HL-60/S4 treated with phorbol 12-myristate 13-acetate at 8.2 ng/mL for 4 days and 3 days (cell line): ENCODE results near the gene PDZD7.

Source experiments
- in situ Hi-C: fragments of 300-500 bp; cut with MboI; formaldehyde crosslinking; loops from 2 replicates; pipeline ENCODE4 v1.15.0; 2022; ENCODE audit warnings: low sequenced_read_pairs

The PDZD7 gene

DNA sequence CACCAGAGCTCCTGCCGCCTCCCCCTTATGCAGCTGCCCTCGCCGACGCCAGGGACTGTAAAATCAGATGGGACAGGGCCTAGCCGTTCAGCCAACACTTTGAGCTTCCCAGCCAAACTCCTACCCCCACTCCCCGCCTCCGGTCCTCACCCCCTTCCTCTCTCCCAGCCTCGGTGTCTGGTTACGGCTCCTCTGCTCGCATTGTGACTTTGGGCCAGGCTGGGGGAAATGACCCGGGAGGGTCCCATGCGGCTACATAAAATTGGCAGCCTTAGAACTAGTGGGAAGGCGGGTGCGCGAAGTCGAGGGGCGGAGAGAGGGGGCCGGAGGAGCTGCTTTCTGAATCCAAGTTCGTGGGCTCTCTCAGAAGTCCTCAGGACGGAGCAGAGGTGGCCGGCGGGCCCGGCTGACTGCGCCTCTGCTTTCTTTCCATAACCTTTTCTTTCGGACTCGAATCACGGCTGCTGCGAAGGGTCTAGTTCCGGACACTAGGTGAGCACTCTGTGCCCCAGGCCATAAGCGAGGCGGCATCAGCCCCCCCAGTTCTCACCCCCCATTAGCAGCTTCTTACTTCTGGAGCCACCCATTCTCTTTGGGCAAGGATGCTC is 30.8 kb upstream of the PDZD7 start, which contains the start of gene KAZALD1:
Gene KAZALD1, plus strand, starts transcription at position 366 of the 608 bp plus-strand sequence. CDS start 604 bp downstream, outside the sequence.
- in situ Hi-C loops: no loop called here

DNA sequence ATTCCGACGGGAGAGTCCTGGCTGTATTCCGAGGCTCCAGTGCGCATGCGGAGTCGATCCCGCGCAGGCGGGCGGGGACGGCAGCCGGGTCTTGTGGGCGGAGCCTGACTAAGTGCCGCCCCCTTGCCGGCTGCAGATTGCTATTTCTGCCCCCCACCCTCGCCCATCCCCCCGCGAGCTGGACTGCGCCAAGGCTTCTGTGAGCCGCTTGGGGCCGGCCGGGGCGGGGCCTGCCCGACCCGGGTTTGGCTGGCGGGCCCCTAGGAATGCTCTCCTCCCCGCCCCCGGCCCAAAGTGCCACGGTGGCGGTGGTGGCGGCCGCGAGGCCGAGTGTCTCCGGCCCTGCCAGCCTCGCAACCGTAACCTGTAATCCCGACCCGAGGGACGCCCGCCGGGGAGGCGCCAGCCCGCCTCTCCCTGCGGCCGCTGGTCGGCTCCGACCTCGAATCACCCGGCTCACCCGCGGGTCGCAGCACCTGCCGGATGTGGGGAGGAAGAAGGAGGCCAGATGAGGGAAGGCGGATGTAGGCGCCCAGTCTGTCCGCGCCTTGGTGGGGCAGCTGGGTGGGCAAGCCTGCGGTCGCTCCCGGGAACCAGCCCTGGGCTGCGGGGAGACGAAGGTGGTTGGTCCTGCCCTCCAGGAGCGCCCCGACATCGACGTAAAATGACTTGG is 30.2 kb upstream of the PDZD7 start:
- in situ Hi-C loops: no loop called here

DNA sequence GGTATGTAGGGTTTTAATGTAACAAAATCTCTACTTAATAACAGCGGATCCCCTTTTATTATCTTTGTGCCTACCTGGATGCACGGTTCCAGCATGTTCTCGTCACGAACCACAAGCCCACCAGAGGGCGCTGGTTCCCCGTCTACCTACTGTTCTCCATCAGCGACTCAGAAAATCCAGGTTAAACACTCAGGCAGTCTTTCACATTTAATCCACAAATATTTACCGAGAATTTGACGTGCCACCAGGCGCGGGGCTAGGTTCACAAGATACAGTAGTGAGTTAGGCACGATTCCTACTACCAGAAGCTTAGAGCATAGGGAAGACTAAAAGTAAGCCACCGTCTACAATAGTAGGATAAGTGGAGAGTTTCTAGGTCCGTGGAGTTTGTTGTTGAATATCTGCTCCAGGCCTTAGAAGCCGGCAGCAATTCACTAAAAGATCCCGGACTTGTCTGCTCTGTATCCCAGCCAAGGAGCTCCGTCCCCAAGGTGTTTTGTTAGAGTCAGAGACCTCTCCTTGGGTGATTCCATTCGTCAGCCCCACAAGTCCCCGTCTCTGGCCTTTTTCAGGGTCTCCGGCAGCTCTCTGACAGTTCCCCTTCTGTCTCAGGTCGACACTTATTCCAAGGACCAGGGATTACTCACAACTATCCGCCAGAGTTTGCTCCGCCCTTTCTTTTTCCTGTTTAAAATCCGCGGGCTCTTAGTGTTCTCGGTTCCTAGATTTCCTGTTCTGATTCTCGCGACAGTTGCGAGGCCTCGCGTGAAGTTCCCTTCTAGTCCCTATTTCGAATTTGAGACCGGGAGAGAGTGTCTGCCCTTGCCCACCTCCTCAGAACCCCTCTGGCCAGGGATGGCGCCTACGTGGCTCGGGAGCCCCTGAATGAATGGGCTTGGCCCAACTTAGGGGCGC is 29.4 kb upstream of the PDZD7 start:
- in situ Hi-C loops: no loop called here

DNA sequence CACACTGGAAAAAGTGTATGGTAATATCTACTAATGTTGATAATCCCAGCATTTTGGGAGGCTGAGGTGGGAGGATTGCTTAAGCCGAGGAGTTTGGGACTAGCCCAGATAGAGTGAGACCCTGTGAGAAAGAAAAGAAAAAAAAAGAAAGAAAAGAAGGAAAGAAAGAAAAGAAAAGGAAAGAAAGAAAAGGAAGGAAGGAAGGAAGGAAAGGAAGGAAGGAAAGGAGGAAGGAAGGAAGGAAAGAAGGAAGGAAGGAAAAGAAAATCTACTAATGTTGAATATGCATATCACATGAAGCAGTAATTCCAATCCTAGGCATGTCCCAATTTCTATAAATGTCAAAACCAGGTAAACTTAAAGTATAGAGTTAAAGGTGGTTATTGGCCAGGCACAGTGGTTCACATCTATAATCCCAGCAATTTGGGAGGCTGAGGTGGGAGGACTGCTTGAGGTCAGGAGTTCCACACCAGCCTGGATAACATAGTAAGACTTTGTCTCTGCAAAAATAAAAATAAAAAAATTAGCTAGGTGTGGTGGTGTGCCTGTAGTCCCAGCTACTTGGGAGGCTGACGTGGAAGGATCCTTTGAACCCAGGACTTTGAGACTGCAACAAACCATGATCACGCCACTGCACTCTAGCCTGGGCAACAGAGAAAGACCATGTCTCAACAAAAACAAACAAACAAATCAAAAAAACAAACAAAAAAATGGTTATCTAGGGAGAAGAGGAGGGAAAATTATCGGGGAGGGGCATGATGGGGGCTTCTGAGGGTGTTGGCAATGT is 25.6 kb upstream of the PDZD7 start:
- in situ Hi-C loops: no loop called here

DNA sequence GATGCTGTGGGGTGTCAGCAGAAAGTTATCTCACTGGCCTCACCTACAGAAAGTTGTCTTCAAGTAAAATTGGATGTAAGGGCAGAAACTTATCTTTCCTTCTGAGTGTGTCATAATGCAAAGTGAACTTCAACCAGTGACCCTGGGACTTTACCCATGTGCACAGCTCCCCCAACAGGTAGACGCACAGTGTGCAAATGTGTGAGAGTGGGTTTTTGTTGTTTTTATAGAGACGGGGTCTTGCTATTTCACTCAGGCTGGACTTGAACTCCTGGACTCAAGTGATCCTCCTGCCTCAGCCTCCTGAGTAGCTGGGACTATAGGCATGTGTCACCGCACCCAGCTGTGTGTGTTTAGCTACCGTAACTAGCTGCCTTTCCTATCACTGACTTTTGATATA is 24.5 kb upstream of the PDZD7 start:
- in situ Hi-C loops: no loop called here

DNA sequence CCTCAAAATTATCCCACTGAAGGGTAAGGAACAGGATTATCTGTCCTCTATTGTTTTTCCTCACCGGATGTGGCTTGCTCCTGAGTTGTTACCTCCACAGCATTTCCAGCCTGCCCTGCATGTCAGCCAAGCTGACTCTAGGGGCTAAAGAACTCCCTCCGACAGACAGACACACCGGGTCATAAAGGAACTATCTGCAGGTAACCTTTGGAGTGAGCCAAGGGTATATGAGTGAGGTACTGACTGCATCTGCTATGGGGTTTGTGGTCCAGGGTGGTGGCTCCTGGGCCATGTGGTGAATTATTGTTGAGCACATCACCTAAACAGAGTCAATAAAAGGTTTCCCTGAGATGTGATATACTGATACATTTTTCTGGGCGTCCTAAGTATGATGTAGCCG is 23.9 kb upstream of the PDZD7 start:
- in situ Hi-C loops: no loop called here

DNA sequence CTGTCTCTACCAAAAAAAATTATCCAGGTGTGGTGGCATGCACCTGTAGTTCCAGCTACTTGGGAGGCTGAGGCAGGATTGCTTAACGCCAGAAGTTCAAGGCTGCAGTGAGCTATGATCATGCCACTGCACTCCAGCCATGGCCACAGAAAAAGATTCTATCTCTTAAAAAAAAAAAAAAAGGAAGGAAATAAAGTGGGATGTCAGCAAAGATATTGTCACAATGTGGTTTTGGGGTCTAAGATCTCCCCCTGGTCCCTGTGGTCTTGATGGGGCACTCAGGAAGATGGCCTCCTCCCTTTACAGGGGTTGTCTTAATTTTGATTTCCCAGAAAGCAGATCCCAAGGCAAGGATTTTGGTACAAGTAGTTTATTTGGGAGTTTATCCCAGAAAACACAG is 23.4 kb upstream of the PDZD7 start:
- in situ Hi-C loops: no loop called here

DNA sequence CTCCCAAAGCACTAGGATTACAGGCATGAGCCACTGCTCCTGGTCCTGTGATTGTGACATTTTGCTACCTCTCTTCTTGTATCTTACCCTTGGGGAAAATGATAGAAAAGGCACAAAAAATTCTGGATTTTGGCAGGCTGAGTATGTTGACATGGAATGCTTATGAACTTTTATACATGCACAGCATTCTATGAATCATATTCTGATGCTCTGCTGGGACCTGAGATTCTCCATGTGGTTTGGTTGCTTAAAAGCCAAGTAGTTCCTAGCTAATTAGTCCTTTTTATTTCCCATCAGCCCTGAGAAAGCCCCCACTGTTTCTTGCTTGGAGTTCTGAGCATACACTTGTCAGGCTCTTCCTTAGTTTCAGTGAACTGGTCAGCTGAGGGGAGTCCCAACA is 22.6 kb upstream of the PDZD7 start:
- in situ Hi-C loops: no loop called here

DNA sequence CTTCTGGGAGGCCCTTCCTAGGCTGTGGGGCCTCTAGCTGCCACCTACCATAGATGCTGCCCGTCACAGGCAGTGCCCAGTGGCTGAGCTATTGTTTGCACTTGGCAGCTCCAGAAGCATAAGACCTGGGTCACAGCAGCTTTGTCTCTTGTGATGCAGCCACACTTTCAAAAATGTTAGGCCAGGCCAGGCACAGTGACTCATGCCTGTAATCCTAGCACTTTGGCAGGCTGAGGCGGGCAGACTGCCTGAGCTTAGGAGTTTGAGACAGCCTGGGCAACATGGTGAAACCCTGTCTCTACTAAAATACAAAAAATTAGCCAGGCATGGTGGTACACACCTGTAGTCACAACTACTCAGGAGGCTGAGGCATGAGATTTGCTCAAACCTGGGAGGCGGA is 21.4 kb upstream of the PDZD7 start:
- in situ Hi-C loops: no loop called here

DNA sequence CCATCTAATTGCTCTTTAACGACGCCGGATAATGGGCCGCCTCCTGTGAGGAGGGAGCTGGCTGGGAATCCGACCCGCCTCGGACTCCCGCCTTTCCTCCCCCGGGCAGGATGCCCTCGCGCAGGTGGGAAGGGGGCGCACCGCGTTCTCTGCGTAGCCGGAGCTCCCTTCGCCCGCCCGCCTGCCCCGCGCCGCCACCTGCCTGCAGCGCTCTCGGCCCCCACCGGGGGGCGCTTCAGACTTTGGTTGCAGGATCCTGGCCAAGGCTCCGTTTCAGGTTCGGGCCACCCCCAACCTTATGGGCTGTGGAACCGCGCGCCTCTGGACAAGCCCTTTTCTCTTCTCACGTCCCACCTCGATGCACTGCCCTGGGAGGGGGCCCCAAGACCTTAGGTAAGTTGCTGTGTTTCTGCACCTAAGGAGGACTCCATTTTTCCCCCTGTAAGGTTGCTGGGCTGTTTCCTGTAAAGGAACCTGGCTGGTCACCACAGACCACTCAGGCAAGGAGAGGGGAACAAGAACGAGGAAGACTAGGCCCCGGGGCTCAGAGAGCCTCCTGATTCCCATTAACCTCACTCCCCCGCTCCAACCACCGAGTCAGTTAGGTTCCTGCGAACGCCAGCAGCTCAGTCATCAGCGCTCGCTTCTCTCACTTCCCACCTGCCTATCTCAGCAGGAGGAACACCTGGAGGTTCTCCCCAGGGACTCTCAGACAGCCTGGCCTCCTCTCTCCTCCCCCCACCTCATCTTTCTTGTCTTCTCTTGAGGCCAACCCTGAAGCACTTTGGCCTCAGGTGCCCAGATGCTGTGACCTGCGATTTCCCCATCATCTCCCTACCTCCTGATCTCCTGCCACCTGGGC is 19.5 kb upstream of the PDZD7 start:
- in situ Hi-C loops: no loop called here

DNA sequence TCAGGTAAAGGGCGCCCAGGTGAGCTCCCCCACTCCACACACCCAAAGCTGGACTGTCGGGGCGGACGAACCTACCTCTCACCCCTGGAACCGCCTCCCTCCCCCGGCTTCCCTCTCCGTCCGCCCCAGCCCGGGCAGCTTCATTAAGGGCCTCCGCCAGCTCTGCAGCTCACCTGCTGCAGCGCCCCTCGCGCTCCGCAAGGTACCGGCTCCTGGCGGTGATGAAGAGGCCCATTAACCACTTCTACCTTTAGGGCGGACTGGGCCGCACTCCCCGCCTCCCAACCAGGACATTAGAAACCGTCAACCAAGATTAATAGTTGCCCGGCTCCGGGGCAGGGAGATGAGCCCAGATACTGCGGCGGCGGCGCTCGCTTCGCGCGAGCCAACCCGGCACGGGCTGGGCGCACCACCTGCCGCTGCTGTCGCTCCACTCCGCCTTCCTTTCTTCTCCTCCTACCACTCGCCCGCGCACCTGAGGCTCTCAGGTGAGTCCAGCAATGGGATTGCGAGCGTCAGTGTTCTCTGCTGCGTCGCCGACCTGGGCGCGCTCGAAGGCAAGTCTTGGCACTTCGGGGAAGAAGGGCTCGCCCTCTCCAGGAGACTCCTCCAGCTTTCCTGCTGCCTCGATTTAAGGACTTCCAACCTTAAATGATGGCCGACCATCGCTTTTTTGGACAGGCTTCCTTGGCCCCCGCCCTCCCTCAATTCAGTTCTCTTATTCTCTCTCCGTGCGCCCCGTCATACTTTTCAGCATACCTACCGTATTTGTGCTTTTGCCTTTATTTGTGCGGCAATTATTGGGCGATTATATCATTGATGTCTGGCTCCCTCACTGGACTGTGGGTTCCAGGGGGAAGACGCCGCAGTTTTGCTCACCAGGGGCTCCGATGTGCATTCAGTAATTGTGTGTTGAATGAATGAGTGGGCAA is 17.3 kb upstream of the PDZD7 start:
- in situ Hi-C loops: no loop called here

DNA sequence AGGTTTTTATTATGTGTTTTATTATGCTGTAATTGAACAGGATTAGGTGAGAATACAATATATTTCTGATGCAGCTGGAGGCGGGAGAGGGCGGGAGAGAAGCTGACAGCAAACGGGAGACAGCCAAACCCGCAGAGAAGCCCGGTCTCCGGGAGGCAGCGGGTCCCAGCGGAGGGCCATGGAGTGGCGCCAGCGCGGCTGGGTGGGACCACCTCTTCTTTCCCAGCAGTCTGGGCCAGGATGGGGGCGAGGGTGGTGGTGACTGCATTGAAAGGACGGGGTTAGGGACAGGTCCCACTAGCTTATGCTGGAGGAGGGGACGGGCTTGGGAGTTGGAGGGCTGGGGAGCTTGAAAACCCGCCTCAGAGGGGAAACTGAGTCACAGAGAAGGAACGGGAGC is 16.3 kb upstream of the PDZD7 start:
- in situ Hi-C loops: no loop called here

DNA sequence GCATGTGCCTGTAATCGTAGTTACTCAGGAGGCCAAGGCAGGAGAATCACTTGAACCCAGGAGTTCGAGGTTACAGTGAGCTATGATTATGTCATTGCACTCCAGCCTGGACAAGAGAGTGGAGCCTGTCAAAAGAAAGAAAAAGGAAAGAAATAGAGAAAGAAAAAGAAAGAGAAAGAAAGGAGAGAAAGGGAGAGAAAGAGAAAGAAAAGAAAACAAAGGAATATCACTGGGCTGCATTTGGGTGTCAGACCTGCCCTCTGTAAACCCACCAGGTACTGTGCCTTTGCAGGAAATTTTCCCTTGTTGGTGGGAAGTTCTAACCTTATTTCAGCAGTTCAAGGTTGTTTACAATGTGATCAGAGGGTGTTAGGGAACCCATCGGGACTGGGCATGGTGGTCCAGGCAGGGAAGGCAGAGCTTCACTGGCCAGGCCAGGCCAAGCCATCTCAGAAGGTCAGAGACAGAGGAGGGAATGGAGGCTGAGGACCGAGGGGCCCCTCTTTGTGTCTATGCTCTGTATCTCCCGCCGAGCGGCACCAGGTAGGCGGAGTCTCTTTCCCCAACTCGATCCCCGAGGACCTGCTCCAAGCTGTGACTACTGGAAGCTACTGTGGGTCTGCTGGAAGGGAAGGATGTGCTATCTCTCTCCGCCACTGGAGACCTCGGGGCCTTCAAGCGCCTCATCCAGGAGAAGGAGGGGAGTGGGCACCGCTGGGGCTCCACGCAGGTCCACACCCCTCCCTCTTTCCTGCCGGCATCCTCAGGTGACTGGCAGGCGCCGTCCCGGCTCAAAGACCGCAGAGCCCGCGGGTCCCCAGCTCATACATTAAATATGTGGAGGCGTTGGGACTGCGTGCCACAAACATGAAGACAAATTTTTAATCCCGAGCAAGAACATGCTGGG is 15.7 kb upstream of the PDZD7 start:
- in situ Hi-C loops: no loop called here

DNA sequence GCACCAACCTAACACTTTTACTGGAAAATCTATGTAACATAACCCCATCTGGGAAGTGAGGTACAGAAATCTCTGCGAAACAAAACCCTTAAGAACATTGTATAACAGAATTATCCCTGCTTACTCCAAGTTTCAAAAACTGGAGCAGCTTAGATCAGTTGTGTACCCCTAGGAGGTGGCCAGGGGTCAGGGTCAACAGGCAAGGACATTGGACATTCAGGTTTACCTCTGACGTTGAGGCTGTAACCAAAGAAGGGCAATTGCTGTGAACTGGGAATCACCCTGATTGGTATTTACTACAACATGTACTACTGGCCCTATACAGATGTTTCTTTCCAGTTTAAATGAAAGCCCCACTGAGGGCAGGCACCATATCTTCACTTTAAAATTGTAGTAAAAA is 13.2 kb upstream of the PDZD7 start:
- in situ Hi-C loops: no loop called here

DNA sequence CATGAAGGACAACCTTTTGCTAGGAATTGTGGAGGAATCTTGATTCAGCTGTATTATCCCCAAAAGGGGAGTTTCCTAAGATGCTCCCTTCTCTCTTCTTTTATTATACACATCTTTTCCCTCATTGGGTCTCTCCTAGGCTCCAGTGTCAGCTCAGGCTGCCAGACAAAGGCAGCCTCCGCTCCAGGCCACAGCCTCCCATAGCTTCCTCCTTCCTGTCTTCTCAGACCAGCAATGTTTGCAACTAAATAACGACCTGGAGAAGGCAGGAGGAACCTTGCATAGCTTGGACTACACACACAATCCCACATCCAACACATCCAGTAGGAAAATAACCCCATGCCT is 12.4 kb upstream of the PDZD7 start:
- in situ Hi-C loops: no loop called here

DNA sequence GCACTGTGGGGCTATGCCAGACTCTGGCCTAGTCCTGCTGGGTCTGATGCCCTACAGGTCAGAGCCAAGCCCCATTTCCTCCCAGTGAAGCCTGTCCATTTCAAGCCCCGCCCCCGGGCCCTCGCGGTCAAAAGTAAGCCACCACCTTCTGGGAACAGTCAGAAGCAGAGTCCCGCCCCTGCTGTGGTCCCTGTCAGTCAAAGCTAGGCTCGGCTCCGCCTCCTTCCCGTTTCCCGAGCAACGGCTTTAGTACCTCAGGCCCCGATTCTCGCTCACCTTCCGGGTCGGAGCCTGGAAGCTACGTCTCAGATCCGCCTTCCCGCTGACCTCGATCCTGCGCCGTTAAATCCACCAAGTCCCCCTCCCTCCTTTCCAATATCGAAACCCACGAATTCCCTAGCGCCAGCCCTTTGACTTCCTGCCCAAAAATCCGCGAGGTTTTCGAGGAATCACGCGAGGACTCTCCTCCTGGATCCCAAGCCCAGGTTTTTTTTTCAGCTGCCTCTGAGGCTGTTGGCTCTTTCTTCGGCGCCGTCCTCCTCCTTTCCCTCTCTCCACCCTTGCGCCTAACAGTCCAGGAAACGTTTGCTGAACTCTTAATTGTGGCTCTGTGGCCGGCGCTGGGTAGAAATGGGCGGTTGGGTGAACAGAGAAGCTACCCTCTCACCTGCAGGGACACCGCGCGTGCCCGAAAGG is 11.9 kb upstream of the PDZD7 start:
- in situ Hi-C loops: no loop called here

DNA sequence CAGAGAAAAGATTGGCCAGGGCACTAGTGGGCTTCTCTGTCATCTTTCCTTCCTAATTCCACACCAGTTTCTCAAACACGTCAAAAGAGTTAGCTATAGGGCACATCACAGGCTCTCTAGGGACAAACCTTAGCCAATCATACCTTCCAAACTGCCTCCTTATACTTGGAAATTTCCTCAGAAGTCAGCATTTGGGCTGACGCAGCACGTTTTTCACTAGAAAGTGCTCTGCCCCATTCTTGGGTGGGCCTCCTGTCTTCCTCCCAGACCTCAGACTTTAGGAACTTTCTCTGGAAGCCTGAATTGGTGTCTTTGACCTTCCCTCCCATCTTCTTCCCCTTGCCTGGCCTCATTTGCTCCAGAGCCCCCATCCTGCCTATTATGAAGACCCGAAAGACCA is 11.2 kb upstream of the PDZD7 start:
- in situ Hi-C loops: no loop called here
